Raji (cell line): Measurements from ENCODE around the gene NFKB1.

ENCODE experiments used
- POLR2A ChIP-seq: IDR thresholded peaks from 2 replicates; pipeline ENCODE4 v1.6.1; 2011; ENCODE audit warnings: low read depth, low read length, control low read depth; ENCODE audit not compliant: insufficient read depth

NFKB1 gene

DNA sequence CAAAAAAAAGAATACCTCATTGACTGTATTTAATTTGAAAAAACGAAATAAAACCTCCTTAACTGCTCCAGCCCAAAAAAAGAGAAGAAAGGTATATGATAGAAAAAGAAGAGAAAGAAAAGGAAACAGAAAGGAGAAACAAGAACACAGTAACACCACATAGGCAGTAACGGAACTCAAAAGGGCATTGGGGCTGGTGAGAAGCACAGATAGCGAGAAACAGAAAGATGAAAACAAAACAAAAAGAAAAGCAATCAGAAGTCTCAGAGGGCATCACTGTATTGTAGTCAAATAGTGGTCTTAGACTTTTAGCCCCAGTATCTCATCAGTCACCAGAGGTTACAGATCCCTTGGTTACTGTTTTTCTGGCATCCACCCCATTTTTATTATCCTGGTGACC, 88.6 kb downstream of the NFKB1 start:
- TF ChIP-seq POLR2A, result no peak

GRCh38 chr4:102592256-102592655, 91.1 kb downstream of the NFKB1 start:
- no peak for TF ChIP-seq POLR2A

- no peak for TF ChIP-seq POLR2A
Measured at GRCh38 chr4:102593147-102593546, 92.0 kb downstream of the NFKB1 start.

- no peak for TF ChIP-seq POLR2A
Measured at GRCh38 chr4:102594000-102594399, 92.8 kb downstream of the NFKB1 start.

- no peak for TF ChIP-seq POLR2A
Measured at GRCh38 chr4:102596532-102596931, 95.4 kb downstream of the NFKB1 start.

GRCh38 chr4:102598086-102598761, 97.1 kb downstream of the NFKB1 start:
- TF ChIP-seq POLR2A, result no peak

DNA sequence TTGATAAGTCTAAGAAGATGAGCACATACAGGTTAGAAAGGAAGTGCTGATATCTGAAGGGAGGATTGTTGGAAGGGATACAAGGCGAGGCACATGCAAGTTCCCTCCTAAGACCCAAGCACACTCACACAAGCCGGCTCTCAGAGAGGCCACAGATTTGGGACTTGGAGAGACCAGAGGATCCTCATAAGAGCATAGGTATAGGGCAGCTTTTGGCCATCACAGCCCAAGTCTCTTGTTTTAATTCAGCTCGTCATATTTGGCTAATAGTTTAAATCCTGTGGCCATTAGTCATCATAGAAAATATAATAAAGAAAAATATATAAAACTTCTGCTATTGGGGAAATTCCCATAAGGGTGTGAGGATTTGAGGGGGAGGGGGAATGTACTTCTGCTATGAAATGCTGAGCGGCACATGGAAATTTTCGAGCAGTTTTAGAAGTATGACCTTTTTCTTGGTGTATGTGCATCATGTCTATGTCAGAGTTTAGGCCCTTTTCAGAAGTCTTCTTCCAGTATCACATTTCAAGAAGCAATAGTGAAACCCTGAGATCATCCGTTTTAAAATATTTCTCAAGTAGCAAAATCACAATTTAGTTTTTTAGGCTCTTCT, 97.7 kb downstream of the NFKB1 start:
- no peak for TF ChIP-seq POLR2A

DNA sequence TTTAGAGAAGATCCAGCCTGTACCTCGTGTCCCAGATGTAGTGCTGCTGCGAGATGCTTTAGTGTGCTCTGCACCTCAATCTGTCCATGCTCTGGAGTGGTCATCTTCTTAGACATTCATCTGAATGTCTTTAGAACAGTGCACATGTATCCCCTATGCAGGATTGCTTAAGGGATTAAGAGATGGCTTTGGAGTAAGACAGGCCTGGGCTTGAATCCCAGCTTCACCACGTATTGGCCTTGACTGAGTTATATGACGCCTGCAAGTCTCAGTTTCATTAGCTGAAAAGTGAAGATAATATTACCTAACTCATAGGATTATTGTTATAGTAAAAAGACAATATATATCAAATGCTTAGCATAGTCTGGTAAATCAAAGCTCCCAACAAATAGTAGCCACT, 98.3 kb downstream of the NFKB1 start:
- TF ChIP-seq POLR2A, result no peak

DNA sequence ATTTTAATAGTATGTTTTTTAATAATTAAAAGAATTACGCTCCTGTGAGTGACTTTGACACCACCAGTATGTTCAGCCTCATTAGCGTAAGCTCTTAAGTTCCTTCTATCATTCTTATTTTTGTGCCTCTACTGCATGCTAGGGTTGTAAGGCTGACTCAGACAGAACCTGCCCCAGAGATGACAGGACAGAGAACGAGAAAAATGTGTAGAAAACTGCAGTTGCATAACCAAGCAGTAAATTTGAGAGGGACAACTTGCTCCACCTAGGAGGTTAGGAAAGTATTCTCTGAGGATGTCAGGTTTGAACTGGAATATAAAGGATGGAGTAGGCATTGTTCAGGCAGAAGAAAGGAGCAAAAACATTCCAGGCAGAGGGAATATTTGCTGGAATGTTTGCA, 98.7 kb downstream of the NFKB1 start:
- TF ChIP-seq POLR2A, result no peak

- TF ChIP-seq POLR2A, result no peak
Measured at GRCh38 chr4:102600689-102601088, 99.5 kb downstream of the NFKB1 start.

GRCh38 chr4:102601586-102602227, 100.5 kb downstream of the NFKB1 start:
- no peak for TF ChIP-seq POLR2A

DNA sequence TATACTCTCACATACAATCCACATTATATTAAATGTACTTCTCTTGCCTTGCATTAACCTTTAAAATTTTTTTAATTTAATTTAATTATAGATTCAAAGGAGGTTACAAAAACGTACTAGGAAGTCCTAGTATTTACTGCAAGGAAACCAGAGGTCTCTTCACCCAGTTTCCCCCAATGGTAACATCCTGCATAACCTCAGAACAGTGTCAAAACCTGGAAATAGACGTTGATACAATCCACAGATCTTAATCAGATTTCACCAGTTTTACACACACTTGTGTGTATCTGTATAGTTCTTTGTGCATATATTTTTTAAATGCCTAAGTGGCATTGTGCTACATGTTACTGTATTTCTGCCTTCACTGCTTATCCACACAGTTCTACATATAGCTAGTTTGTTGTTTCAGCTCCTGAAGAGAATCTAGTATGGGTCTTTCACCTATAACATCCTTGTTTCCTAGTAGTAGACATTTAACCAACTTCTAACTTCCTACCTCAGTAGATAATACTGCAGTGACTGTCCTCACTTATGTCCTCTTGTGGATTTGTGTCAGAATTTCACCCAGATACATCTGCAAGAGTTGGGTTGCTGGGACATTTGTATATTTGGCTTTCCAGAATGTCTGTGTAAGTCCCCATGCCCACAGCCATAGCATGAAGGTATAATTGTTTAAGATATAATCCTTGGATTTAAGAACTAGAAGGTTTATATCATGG, 103.2 kb downstream of the NFKB1 start:
- no peak for TF ChIP-seq POLR2A

- TF ChIP-seq POLR2A, result no peak
Measured at GRCh38 chr4:102606261-102606660, 105.1 kb downstream of the NFKB1 start.

DNA sequence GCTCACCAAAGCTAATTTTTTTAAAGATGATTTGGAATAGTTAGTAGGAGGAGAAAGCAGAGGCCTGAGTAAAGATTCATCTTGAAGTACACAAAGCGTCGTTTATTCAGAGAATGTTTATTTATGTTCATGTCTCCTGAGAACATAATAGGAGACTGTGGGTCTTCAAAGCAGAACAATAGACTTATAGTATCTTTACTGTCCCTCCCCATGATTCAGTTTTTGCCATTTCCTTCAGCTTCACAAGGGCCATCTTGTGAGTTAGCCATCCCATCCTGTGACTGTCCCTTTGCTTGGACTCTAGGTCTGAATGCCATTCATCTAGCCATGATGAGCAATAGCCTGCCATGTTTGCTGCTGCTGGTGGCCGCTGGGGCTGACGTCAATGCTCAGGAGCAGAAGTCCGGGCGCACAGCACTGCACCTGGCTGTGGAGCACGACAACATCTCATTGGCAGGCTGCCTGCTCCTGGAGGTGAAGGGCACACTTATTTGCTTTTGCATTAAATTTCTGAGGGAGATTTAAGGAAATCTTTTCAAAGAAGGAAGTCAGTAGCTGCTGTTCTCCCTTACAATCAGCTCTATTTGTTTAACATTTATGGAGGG, 105.8 kb downstream of the NFKB1 start:
- TF ChIP-seq POLR2A, result no peak

DNA sequence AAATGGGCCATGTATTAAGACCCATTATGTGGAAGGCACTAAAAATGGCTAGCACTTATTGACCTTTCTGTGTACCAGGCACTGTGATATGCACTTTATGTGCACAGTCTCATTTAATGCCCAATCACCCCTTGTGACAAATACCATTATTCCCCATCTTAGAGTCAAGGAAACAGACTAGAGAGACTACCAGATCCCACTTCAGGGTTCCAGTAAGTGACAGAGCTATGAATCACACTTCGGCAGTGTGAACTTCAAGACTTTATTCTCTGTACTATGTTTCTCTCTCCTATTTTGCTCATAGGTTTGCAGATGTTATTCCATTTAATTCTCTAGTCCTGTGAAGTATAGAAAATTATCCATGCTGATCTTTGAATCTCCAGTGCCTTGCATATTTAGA, 107.0 kb downstream of the NFKB1 start:
- TF ChIP-seq POLR2A, result no peak
